PC-3 (cell line): ENCODE data around the gene MSX1. TPM values are rescaled to one million over a fixed set of nuclear protein-coding genes. Genes with fewer than 3 reads are reported as not detected.

Experiments used
- ATAC-seq: fragments of 200-7000 bp; cut with Tn5 transposase; 2 replicates; pipeline ENCODE4 v1.9.1; 2020; ENCODE audit warnings: mild to moderate bottlenecking, moderate library complexity
- BruUV-seq: library from RNA; stranded (reverse); fragments of 400-500 nt; replicated peaks from 2 replicates; lab custom pipeline; 2021; lab: Mats Ljungman, UMichigan
- CTCF ChIA-PET: fragments of 300-600 bp; sonication (Branson Sonifier 250); formaldehyde crosslinking; loops from one replicate; lab custom pipeline; 2022; ENCODE audit warnings: antibody characterized with exemption; lab: Charles Lee
- POLR2A ChIA-PET: fragments of 300-600 bp; sonication (Branson Sonifier 250); formaldehyde crosslinking; loops from one replicate; lab custom pipeline; 2022; ENCODE audit warnings: antibody characterized with exemption; ENCODE audit not compliant: unreplicated experiment; lab: Charles Lee
- DNase-seq: peaks from one replicate; pipeline ENCODE4 v3.0.0-alpha.2; 2015
- H2AFZ ChIP-seq: fragments of 300-600 bp; sonication (generic); 2 replicates; pipeline ENCODE4 v1.6.0; 2016; ENCODE audit warnings: antibody characterized with exemption, low read length
- H3F3A ChIP-seq: fragments of 300-600 bp; sonication (generic); one replicate; pipeline ENCODE4 v1.6.0; 2017; ENCODE audit warnings: antibody characterized with exemption, low read length, control low read depth, mild to moderate bottlenecking; ENCODE audit not compliant: unreplicated experiment
- H3K27ac ChIP-seq: fragments of 300-600 bp; sonication (generic); 2 replicates; pipeline ENCODE4 v1.5.1; 2016; ENCODE audit warnings: mild to moderate bottlenecking, low read length
- H3K27me3 ChIP-seq: fragments of 300-600 bp; sonication (generic); 2 replicates; pipeline ENCODE4 v1.6.1; 2016; ENCODE audit warnings: low read length, mixed read lengths
- H3K36me3 ChIP-seq: fragments of 300-600 bp; sonication (generic); 2 replicates; pipeline ENCODE4 v1.6.1; 2016; ENCODE audit warnings: low read depth, mixed run types, low read length, mixed read lengths
- H3K4me1 ChIP-seq: fragments of 300-600 bp; sonication (generic); 2 replicates; pipeline ENCODE4 v1.5.1; 2016; ENCODE audit warnings: low read length; ENCODE audit not compliant: insufficient read depth
- H3K4me2 ChIP-seq: fragments of 300-600 bp; sonication (generic); 2 replicates; pipeline ENCODE4 v1.6.0; 2016; ENCODE audit warnings: low read length
- H3K4me3 ChIP-seq: fragments of 300-600 bp; sonication (generic); 2 replicates; pipeline ENCODE4 v1.5.1; 2016; ENCODE audit warnings: mild to moderate bottlenecking, low read length, mixed read lengths
- H3K79me2 ChIP-seq: fragments of 300-600 bp; sonication (generic); 2 replicates; pipeline ENCODE4 v1.6.1; 2017; ENCODE audit warnings: low read length, mixed read lengths
- H3K9ac ChIP-seq: fragments of 300-600 bp; sonication (generic); 2 replicates; pipeline ENCODE4 v1.6.0; 2016; ENCODE audit warnings: mild to moderate bottlenecking, low read length
- H3K9me2 ChIP-seq: fragments of 300-600 bp; sonication (generic); replicated peaks from 2 replicates; pipeline ENCODE4 v1.6.1; 2016; ENCODE audit warnings: mixed run types, low read length, mixed read lengths
- H3K9me3 ChIP-seq: fragments of 300-600 bp; sonication (generic); 2 replicates; pipeline ENCODE4 v1.6.1; 2016; ENCODE audit warnings: low read length, mixed read lengths
- H4K20me1 ChIP-seq: fragments of 300-600 bp; sonication (generic); 2 replicates; pipeline ENCODE4 v1.6.1; 2016; ENCODE audit warnings: low read length, mixed read lengths
- CTCF ChIP-seq: fragments of 300-600 bp; sonication (generic); conservative IDR thresholded peaks from 2 replicates; pipeline ENCODE4 v1.5.1; 2017; ENCODE audit warnings: antibody characterized with exemption, low read depth, mild to moderate bottlenecking, low read length
- EZH2 ChIP-seq: fragments of 300-600 bp; sonication (generic); IDR thresholded peaks from one replicate; pipeline ENCODE4 v1.6.1; 2017; ENCODE audit warnings: antibody characterized with exemption, mild to moderate bottlenecking, low read length; ENCODE audit not compliant: unreplicated experiment
- EZH2phosphoT487 ChIP-seq: fragments of 300-600 bp; sonication (generic); IDR thresholded peaks from 2 replicates; pipeline ENCODE4 v1.6.1; 2018; ENCODE audit warnings: mild to moderate bottlenecking, antibody characterized with exemption, low read length, borderline replicate concordance
- intact Hi-C: fragments of 100-400 bp; cut with micrococcal nuclease; formaldehyde crosslinking; loops from 2 replicates; pipeline ENCODE4 v1.9.0; 2023
- total RNA-seq: library from RNA; depleted of rRNA; stranded (reverse); fragments of >200 nt; gene quantifications from 2 replicates; pipeline ENCODE4 v1.2.3, GENCODE V29; 2014

The MSX1 gene
- total RNA-seq, 1 experiment from 2014 or later: 7.5 TPM

GRCh38 chr4:4868758-4869723, 9.6 kb downstream of the MSX1 start:
- no peak overlapping the region for H2AFZ ChIP-seq
- no peaks in the 10 kb centered on the region for H3K4me1 ChIP-seq
- no peaks in the 10 kb centered on the region for H3F3A ChIP-seq
- no peaks in the 10 kb centered on the region for H3K36me3 ChIP-seq
- ChIA-PET POLR2A (no interaction called here), CTCF (interaction anchor here (0.6 to 0.7 kb wide), 2 partner anchors 12 to 941 kb away, joined by 3 to 4 read pairs; no protein-coding TSS in a partner anchor)
- no peaks in the 10 kb centered on the region for H3K9me3 ChIP-seq
- no peak overlapping the region for H3K4me2 ChIP-seq
- no peak overlapping the region for H3K4me3 ChIP-seq
- intact Hi-C loops: no loop called here
- ATAC-seq: no peak
- H3K27ac ChIP-seq: no peak overlapping the region
- no peaks in the 10 kb centered on the region for H4K20me1 ChIP-seq
- H3K9me2 ChIP-seq: no peaks in the 10 kb centered on the region
- H3K9ac ChIP-seq: no peak overlapping the region
- BruUV-seq: no TSS peak
- DNase-seq: no peak
- no peak for TF ChIP-seq CTCF
- no peak for TF ChIP-seq EZH2phosphoT487
- TF ChIP-seq EZH2: no peak
- H3K79me2 ChIP-seq: no peaks in the 10 kb centered on the region
- peaks cover 60% of the 10 kb centered on the region for H3K27me3 ChIP-seq

- intact Hi-C loops: no loop called here
- H3K79me2 ChIP-seq: no peaks in the 10 kb centered on the region
- no peaks in the 10 kb centered on the region for H3K9me3 ChIP-seq
- no peaks in the 10 kb centered on the region for H3K36me3 ChIP-seq
- H3K4me1 ChIP-seq: no peaks in the 10 kb centered on the region
- DNase-seq: no peak
- ATAC-seq: no peak
- H3K4me3 ChIP-seq: no peak overlapping the region
- H3K4me2 ChIP-seq: no peak overlapping the region
- H3K27me3 ChIP-seq: peaks cover 60% of the 10 kb centered on the region
- CTCF ChIA-PET: interaction anchor here (0.6 to 0.7 kb wide), 2 partner anchors 13 to 940 kb away, joined by 3 to 4 read pairs; no protein-coding TSS in a partner anchor
- no peaks in the 10 kb centered on the region for H4K20me1 ChIP-seq
- POLR2A ChIA-PET: no interaction called here
- TF ChIP-seq EZH2 (no peak), EZH2phosphoT487 (no peak), CTCF (no peak)
- no peak overlapping the region for H3K27ac ChIP-seq
- BruUV-seq: no TSS peak
- no peaks in the 10 kb centered on the region for H3K9me2 ChIP-seq
- H3F3A ChIP-seq: no peaks in the 10 kb centered on the region
- H2AFZ ChIP-seq: no peak overlapping the region
- no peak overlapping the region for H3K9ac ChIP-seq
Observed at GRCh38 chr4:4869731-4870571, 10.5 kb downstream of the MSX1 start.
